ENCODE data around the gene POU4F3. TPM values are rescaled to one million over a fixed set of nuclear protein-coding genes. Genes with fewer than 3 reads are reported as not detected.

POU4F3 gene
- total and polyA plus RNA-seq, 4 donors = 0.05 to 0.09 TPM; not detected in 2

- 5 to 7% methylated on average over 12 of the region's 12 CpGs for WGBS, 2 donors
- Histone ChIP-seq H3K4me1 (ENCODE audit: control insufficient read depth in 5 of 5, insufficient read depth in 5 of 5, low read length in 5 of 5) (peaks cover 0 to 9% (median 0%) of the 10 kb centered on the region in 5 donors), H3K4me3 (no peak overlapping the region), H3K9me3 (ENCODE audit: control insufficient read depth in 4 of 4, insufficient read depth in 3 of 4, low read length in 3 of 4) (peaks cover 0 to 12% (median 0%) of the 10 kb centered on the region in 4 donors), H3K27me3 (ENCODE audit: control insufficient read depth in 3 of 3, insufficient read depth in 3 of 3, low read length in 2 of 3) (peaks cover 29 to 91% (median 64%) of the 10 kb centered on the region in 3 donors), H3K9ac (ENCODE audit: insufficient read depth in 1 of 2, low read length in 2 of 2) (no peak overlapping the region), H3K36me3 (ENCODE audit: control insufficient read depth in 4 of 4, insufficient read depth in 4 of 4, low read length in 4 of 4) (no peaks in the 10 kb centered on the region), H3K27ac (ENCODE audit: low read depth in 1 of 2, low read length in 1 of 2) (no peak overlapping the region)
- ATAC-seq (ENCODE audit: insufficient read depth, low FRiP score) (no peak), DNase-seq (no peak)
- no peak for TF ChIP-seq CTCF (IDR thresholded peaks at IDR 0.05; ENCODE audit: control extremely low read depth, extremely low read depth)
These were observed 6.6 kb downstream of the POU4F3 start for GRCh38 chr5:146345240-146345577.

GRCh38 chr5:146345578-146346366 lies 7.1 kb downstream of the POU4F3 start:
- Histone ChIP-seq H3K4me1 (ENCODE audit: control insufficient read depth in 5 of 5, insufficient read depth in 5 of 5, low read length in 5 of 5) (peaks cover 0 to 7% (median 0%) of the 10 kb centered on the region in 5 donors), H3K27ac (ENCODE audit: low read depth in 1 of 2, low read length in 1 of 2) (no peak overlapping the region), H3K27me3 (ENCODE audit: control insufficient read depth in 3 of 3, insufficient read depth in 3 of 3, low read length in 2 of 3) (peaks cover 28 to 86% (median 60%) of the 10 kb centered on the region in 3 donors), H3K9ac (ENCODE audit: insufficient read depth in 1 of 2, low read length in 2 of 2) (no peak overlapping the region), H3K4me3 (no peak overlapping the region), H3K9me3 (ENCODE audit: control insufficient read depth in 4 of 4, insufficient read depth in 3 of 4, low read length in 3 of 4) (peaks cover 0 to 10% (median 0%) of the 10 kb centered on the region in 4 donors), H3K36me3 (ENCODE audit: control insufficient read depth in 4 of 4, insufficient read depth in 4 of 4, low read length in 4 of 4) (no peaks in the 10 kb centered on the region)
- DNase-seq = no peak
- ATAC-seq (ENCODE audit: insufficient read depth, low FRiP score) = no peak
- WGBS, 2 donors = 2 to 4% methylated on average over 53 to 76 of the region's 76 CpGs
- no peak for TF ChIP-seq CTCF (IDR thresholded peaks at IDR 0.05; ENCODE audit: control extremely low read depth, extremely low read depth)

DNA sequence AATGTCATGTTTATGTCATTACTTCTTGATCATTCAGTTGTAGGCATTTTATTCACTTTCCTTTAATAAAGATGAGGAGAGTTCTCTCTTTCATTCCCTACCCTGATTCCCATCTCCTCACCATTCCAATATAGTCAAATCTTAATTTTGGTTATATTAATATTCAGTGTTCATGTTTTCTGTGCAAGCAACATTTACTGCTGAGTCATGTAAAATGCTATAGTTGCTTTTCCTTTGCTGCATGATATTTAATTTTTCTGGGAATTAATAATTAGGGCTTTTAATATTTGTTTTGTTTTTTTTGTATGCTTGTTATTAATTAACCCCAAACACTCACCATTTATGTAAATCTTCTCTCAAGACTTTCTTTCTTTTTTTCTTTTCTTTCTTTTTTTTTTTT lies 18.5 kb downstream of the POU4F3 start:
- no peak for TF ChIP-seq CTCF (IDR thresholded peaks at IDR 0.05; ENCODE audit: control extremely low read depth, extremely low read depth)
- peaks cover 0 to 2% (median 0%) of the 10 kb centered on the region in 3 donors for H3K27me3 ChIP-seq (ENCODE audit: control insufficient read depth in 3 of 3, insufficient read depth in 3 of 3, low read length in 2 of 3)

More for the DNA sequence above, 18.5 kb downstream of the POU4F3 start:
- peaks cover 0 to 4% (median 0%) of the 10 kb centered on the region in 4 donors for H3K9me3 ChIP-seq (ENCODE audit: control insufficient read depth in 4 of 4, insufficient read depth in 3 of 4, low read length in 3 of 4)
- H3K4me1 ChIP-seq (ENCODE audit: control insufficient read depth in 5 of 5, insufficient read depth in 5 of 5, low read length in 5 of 5) = no peaks in the 10 kb centered on the region
- no peak overlapping the region for H3K27ac ChIP-seq (ENCODE audit: low read depth in 1 of 2, low read length in 1 of 2)
- DNase-seq (no peak), ATAC-seq (ENCODE audit: insufficient read depth, low FRiP score) (no peak)
- no peaks in the 10 kb centered on the region for H3K36me3 ChIP-seq (ENCODE audit: control insufficient read depth in 4 of 4, insufficient read depth in 4 of 4, low read length in 4 of 4)
- H3K9ac ChIP-seq (ENCODE audit: insufficient read depth in 1 of 2, low read length in 2 of 2) = no peak overlapping the region
- no peak overlapping the region for H3K4me3 ChIP-seq
